ENCODE data around the gene NFATC4. TPM values are rescaled to one million over a fixed set of nuclear protein-coding genes. Genes with fewer than 3 reads are reported as not detected.

The NFATC4 gene
- total RNA-seq, 2 donors from 2014 or later, result 12.5 to 13.4 TPM

- Histone ChIP-seq H3K36me3 (no peaks in the 10 kb centered on the region), H3K4me3 (no peak overlapping the region), H3K27me3 (peaks cover 0 to 4% of the 10 kb centered on the region in 2 donors), H3K27ac (no peak overlapping the region), H3K9me3 (no peaks in the 10 kb centered on the region), H3K4me1 (peaks cover 0 to 56% of the 10 kb centered on the region in 2 donors)
- no peak for DNase-seq (ENCODE audit: low spot score)
- TF ChIP-seq CTCF (IDR thresholded peaks at IDR 0.05), result no peak
These were observed 30.7 kb upstream of the NFATC4 start for GRCh38 chr14:24337144-24337823.

GRCh38 chr14:24337824-24338175, 30.2 kb upstream of the NFATC4 start:
- H3K9me3 ChIP-seq, result no peaks in the 10 kb centered on the region
- H3K27ac ChIP-seq, result no peak overlapping the region
- H3K4me3 ChIP-seq, result no peak overlapping the region
- peaks cover 0 to 51% of the 10 kb centered on the region in 2 donors for H3K4me1 ChIP-seq
- H3K27me3 ChIP-seq, result peaks cover 0 to 4% of the 10 kb centered on the region in 2 donors
- no peak for TF ChIP-seq CTCF (IDR thresholded peaks at IDR 0.05)
- DNase-seq (ENCODE audit: low spot score), result no peak
- no peaks in the 10 kb centered on the region for H3K36me3 ChIP-seq

- Histone ChIP-seq H3K27me3 (peaks cover 0 to 4% of the 10 kb centered on the region in 2 donors), H3K27ac (no peak overlapping the region), H3K4me3 (peak overlapping the region; percentile 21 to 49), H3K9me3 (no peaks in the 10 kb centered on the region), H3K4me1 (peaks cover 0 to 41% of the 10 kb centered on the region in 2 donors), H3K36me3 (no peaks in the 10 kb centered on the region)
- no peak for DNase-seq (ENCODE audit: low spot score)
- no peak for TF ChIP-seq CTCF (IDR thresholded peaks at IDR 0.05)
These were observed 29.1 kb upstream of the NFATC4 start for GRCh38 chr14:24338843-24339242.

GRCh38 chr14:24339284-24340151, 28.5 kb upstream of the NFATC4 start, which contains the start of gene RIPK3:
Gene RIPK3, minus strand, starts transcription at chr14:24339991. Its CDS starts 165 bp downstream, at chr14:24339826.
- Histone ChIP-seq H3K4me3 (peak within 1 kb of the TSS; percentile 21 to 49), H3K4me1 (peaks cover 0 to 34% of the 10 kb centered on the region in 2 donors), H3K36me3 (no peaks in the 10 kb centered on the region), H3K9me3 (no peaks in the 10 kb centered on the region), H3K27ac (peak within 1 kb of the TSS; percentile 9 to 46), H3K27me3 (peaks cover 0 to 2% of the 10 kb centered on the region in 2 donors)
- no peak for TF ChIP-seq CTCF (IDR thresholded peaks at IDR 0.05)
- no peak for DNase-seq (ENCODE audit: low spot score)

DNA sequence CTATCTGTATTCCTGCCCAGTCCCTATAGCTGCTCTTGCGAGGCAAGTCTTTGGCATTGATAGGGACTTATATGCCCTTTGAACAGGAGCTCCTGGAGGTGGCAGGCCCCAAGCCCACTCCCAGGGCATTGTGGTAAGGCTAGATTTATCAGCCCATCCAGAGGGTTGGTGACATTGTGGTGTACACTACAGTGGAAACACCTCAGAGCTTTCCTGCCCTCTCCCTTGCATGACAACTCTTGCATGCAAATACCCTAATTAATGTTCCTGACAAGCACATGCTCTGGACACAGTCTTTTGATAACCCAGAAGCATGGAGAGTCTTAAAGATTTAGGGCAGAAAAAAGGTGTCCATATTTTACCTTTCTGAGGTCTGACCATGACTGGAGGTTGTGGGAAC, 27.4 kb upstream of the NFATC4 start:
- DNase-seq (ENCODE audit: low spot score), result no peak
- peaks cover 0 to 25% of the 10 kb centered on the region in 2 donors for H3K4me1 ChIP-seq
- TF ChIP-seq CTCF (IDR thresholded peaks at IDR 0.05), result no peak
- no peak overlapping the region for H3K27ac ChIP-seq
- no peaks in the 10 kb centered on the region for H3K27me3 ChIP-seq
- no peak overlapping the region for H3K4me3 ChIP-seq
- H3K9me3 ChIP-seq, result no peaks in the 10 kb centered on the region
- no peaks in the 10 kb centered on the region for H3K36me3 ChIP-seq

Measured in right atrium auricular region (tissue), 2 donors.